ENCODE data around the gene SFMBT1.

- TF ChIP-seq CTCF (conservative IDR thresholded peaks at IDR 0.05; ENCODE audit: low read depth, low read length), result no peak
- TF ChIP-seq POLR2A (IDR thresholded peaks at IDR 0.05; ENCODE audit: low read depth, low read length), result no peak
- no peak for TF ChIP-seq BHLHE40 (IDR thresholded peaks at IDR 0.05; ENCODE audit: low read depth, low read length)
- no peak for TF ChIP-seq MXI1 (IDR thresholded peaks at IDR 0.05; ENCODE audit: borderline replicate concordance, low read depth, low read length)
Observed at GRCh38 chr3:52939600-52939999, 106.3 kb downstream of the SFMBT1 start.

All from IMR-90 (cell line).